ENCODE measurements around the gene KASH5. TPM values are rescaled to one million over a fixed set of nuclear protein-coding genes. Genes with fewer than 3 reads are reported as not detected.

The KASH5 gene
- polyA plus RNA-seq, 2 of the 4 experiments (the other 2 are of a cell fraction): 0.08 to 0.17 TPM

DNA sequence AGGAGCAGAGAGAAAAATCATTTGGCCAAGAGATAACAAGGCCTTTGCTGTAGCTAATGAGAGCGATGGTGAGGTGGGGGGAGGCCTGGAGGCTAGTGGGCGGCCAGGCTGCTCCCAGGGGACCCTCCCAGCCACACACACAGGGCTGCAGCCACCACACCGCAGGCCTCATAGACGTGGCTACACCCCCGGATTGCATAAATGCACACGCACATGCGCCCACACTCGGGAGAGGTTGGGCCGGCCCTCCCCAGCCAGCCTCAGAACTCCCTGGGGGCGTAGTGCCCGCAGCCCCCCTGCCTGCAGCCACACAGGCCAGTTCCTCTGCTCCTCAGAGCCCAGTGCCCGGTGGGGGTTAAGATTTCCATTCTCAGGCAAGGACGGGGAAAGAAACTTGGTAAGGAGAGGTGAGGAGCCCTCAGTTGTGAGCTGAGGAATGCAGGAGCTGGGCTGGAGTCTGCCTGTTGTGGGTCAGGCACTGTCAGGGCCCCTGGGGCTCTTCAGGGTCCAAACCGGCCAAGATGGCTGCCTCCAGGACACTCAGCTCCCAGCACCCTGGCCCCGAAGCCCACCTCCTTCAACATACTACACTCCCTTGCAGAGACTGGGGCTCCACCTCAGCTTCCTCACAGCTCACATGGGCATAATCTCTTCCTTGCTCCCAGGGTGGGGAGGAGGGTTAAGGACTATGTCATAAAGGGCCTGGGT, 27.2 kb downstream of the KASH5 start (continued):
- TF ChIP-seq BHLHE40 (IDR thresholded peaks at IDR 0.05; ENCODE audit: low read depth, low read length): no peak
- no peak for TF ChIP-seq RNF2 (IDR thresholded peaks at IDR 0.05; ENCODE audit: borderline replicate concordance, low read depth)
- no peak for TF ChIP-seq EHF (CRISPR knock-in tag; IDR thresholded peaks at IDR 0.05)
- no peak for TF ChIP-seq CHD2 (IDR thresholded peaks at IDR 0.05; ENCODE audit: low read length, partially characterized antibody)
- TF ChIP-seq RFX5 (IDR thresholded peaks at IDR 0.05): no peak
- TF ChIP-seq, protein P1, sequence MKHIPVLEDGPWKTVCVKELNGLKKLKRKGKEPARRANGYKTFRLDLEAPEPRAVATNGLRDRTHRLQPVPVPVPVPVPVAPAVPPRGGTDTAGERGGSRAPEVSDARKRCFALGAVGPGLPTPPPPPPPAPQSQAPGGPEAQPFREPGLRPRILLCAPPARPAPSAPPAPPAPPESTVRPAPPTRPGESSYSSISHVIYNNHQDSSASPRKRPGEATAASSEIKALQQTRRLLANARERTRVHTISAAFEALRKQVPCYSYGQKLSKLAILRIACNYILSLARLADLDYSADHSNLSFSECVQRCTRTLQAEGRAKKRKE (CRISPR knock-in tag; IDR thresholded peaks at IDR 0.05; ENCODE audit: low read depth): no peak
- no peak for TF ChIP-seq EP300 (IDR thresholded peaks at IDR 0.05)
- no peak for TF ChIP-seq EHMT2 (IDR thresholded peaks at IDR 0.05; ENCODE audit: low read depth)
- no peak for TF ChIP-seq ESRRA (IDR thresholded peaks at IDR 0.05; ENCODE audit: borderline replicate concordance, low read length)

GRCh38 chr19:49415810-49416200, 27.8 kb downstream of the KASH5 start:
- no peak for DNase-seq (ENCODE audit: low read depth in 1 of 2, low spot score in 1 of 2)
- ChIA-PET CTCF (interaction anchor here (1.2 to 3.9 kb wide), 3 partner anchors 8 to 24 kb away, joined by 3 to 22 read pairs (median 16); no protein-coding TSS in a partner anchor), POLR2A (no interaction called here)
- no peak for FAIRE-seq
- ATAC-seq: no peak
- Histone ChIP-seq H3K4me1 (no peaks in the 10 kb centered on the region), H3K4me2 (no peak overlapping the region), H3K9me3 (no peaks in the 10 kb centered on the region), H3K4me3 (no peak overlapping the region), H3K27ac (no peak overlapping the region)
- TF ChIP-seq MAX (IDR thresholded peaks at IDR 0.05): no peak
- no peak for TF ChIP-seq TFCP2L1 (CRISPR knock-in tag; IDR thresholded peaks at IDR 0.05)
- no peak for TF ChIP-seq RAD21 (conservative IDR thresholded peaks at IDR 0.05 in 1 of 2, IDR thresholded peaks at IDR 0.05 in 1 of 2)
- TF ChIP-seq KDM5A (IDR thresholded peaks at IDR 0.05): no peak
- TF ChIP-seq HDAC2 (IDR thresholded peaks at IDR 0.05): no peak
- TF ChIP-seq HMGXB4 (CRISPR knock-in tag; IDR thresholded peaks at IDR 0.05; ENCODE audit: borderline replicate concordance): no peak
- no peak for TF ChIP-seq ZSCAN20 (CRISPR knock-in tag; IDR thresholded peaks at IDR 0.05)
- no peak for TF ChIP-seq CBX2 (IDR thresholded peaks at IDR 0.05; ENCODE audit: borderline replicate concordance, low read depth)
- TF ChIP-seq GATA3 (IDR thresholded peaks at IDR 0.05; ENCODE audit: borderline replicate concordance): no peak
- TF ChIP-seq SMC3 (IDR thresholded peaks at IDR 0.05): no peak
- no peak for TF ChIP-seq FOSB (CRISPR knock-in tag; IDR thresholded peaks at IDR 0.05)
- WGBS (ENCODE audit: missing lambda C conversion rate): 90% methylated on average over 2 of the region's 2 CpGs

- H3K9me3 ChIP-seq: no peaks in the 10 kb centered on the region
- 53% methylated on average over 7 of the region's 7 CpGs for WGBS (ENCODE audit: missing lambda C conversion rate)
- no peak overlapping the region for H3K4me2 ChIP-seq
- CTCF ChIA-PET: interaction anchor here (1.4 to 5.7 kb wide), 8 partner anchors 9 to 191 kb away, joined by 3 to 30 read pairs (median 6); no protein-coding TSS in a partner anchor
- ATAC-seq: no peak
- no peak for DNase-seq (ENCODE audit: low read depth in 1 of 2, low spot score in 1 of 2)
- H3K4me1 ChIP-seq: 0 out of 3 replicates have a peak, but pooled peaks cover 2% of the 10 kb centered on the region
- FAIRE-seq: no peak
- no peak overlapping the region for H3K27ac ChIP-seq
- POLR2A ChIA-PET: no interaction called here
- no peak overlapping the region for H3K4me3 ChIP-seq
- TF ChIP-seq FOSB (CRISPR knock-in tag; IDR thresholded peaks at IDR 0.05) (no peak), CBX8 (IDR thresholded peaks at IDR 0.05) (no peak), HMGXB4 (CRISPR knock-in tag; IDR thresholded peaks at IDR 0.05; ENCODE audit: borderline replicate concordance) (no peak), MAFK (IDR thresholded peaks at IDR 0.05; ENCODE audit: partially characterized antibody) (no peak), FOSL2 (IDR thresholded peaks at IDR 0.05) (no peak), FOSL2 (CRISPR knock-in tag; IDR thresholded peaks at IDR 0.05) (no peak), EHF (CRISPR knock-in tag; IDR thresholded peaks at IDR 0.05) (no peak), RARB (CRISPR knock-in tag; IDR thresholded peaks at IDR 0.05) (no peak), SMC3 (IDR thresholded peaks at IDR 0.05) (no peak), FOXS1 (CRISPR knock-in tag; IDR thresholded peaks at IDR 0.05) (no peak), CEBPB (IDR thresholded peaks at IDR 0.05) (no peak), TP53 (CRISPR knock-in tag; IDR thresholded peaks at IDR 0.05) (no peak), JUNB (IDR thresholded peaks at IDR 0.05) (no peak), EHMT2 (IDR thresholded peaks at IDR 0.05; ENCODE audit: low read depth) (no peak), MYC (IDR thresholded peaks at IDR 0.05; ENCODE audit: borderline replicate concordance, low read length) (no peak), RCOR1 (IDR thresholded peaks at IDR 0.05; ENCODE audit: low read depth, low read length) (no peak)
- TF ChIP-seq, protein P2, sequence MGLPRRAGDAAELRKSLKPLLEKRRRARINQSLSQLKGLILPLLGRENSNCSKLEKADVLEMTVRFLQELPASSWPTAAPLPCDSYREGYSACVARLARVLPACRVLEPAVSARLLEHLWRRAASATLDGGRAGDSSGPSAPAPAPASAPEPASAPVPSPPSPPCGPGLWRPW (IDR thresholded peaks at IDR 0.05): no peak
These were observed 29.0 kb downstream of the KASH5 start for GRCh38 chr19:49417088-49417487.

Data from A549 (cell line).